ENCODE data around the gene PHF12. TPM values are rescaled to one million over a fixed set of nuclear protein-coding genes. Genes with fewer than 3 reads are reported as not detected.

PHF12 gene
- total and polyA plus RNA-seq, 10 of the 15 experiments (the other 5 are each of a cell fraction or from before 2014, with no cell fraction given): 1.3 to 43.9 (median 19.2) TPM

GRCh38 chr17:28855336-28855679, 96.0 kb downstream of the PHF12 start:
- ChIA-PET RAD21 (ENCODE audit: unreplicated experiment) (interaction anchor here (2.1 to 3.3 kb wide), 2 partner anchors 47 to 92 kb away, joined by 5 to 15 read pairs; partner anchors contain the start of gene DHRS13), SMC1A (ENCODE audit: uncharacterized antibody, unreplicated experiment) (interaction anchor here (0.6 to 1.5 kb wide), 5 partner anchors 10 to 101 kb away, joined by 3 to 5 read pairs (median 3); no protein-coding TSS in a partner anchor), CTCF (interaction anchor here (1.7 to 1.9 kb wide), 2 partner anchors 46 to 91 kb away, joined by 6 to 10 read pairs; no protein-coding TSS in a partner anchor), POLR2A (interaction anchor here (0.6 to 2.0 kb wide), 5 partner anchors 13 to 44 kb away, joined by 3 to 9 read pairs (median 3); partner anchors contain the start of genes FAM222B and FLOT2)
- H4K20me1 ChIP-seq (ENCODE audit: control insufficient read depth, insufficient read depth): no peaks in the 10 kb centered on the region
- 30% methylated on average over 5 of the region's 5 CpGs for WGBS (ENCODE audit: insufficient coverage, insufficient replicate concordance, low lambda C conversion rate, missing lambda C conversion rate)
- peak overlapping the region; percentile 100 for H2AFZ ChIP-seq (ENCODE audit: control insufficient read depth, low read depth, low read length)
- FAIRE-seq: no peak
- no peak for ATAC-seq
- no peaks in the 10 kb centered on the region for H3K27me3 ChIP-seq (replicated peaks in 1 of 2; ENCODE audit: control insufficient read depth in 2 of 2, insufficient read depth in 2 of 2, low read length in 1 of 2)
- H3K4me1 ChIP-seq (ENCODE audit: control insufficient read depth, insufficient read depth, low read length): peaks cover 14% of the 10 kb centered on the region
- peak overlapping the region; percentile 86 for H3K27ac ChIP-seq (ENCODE audit: control insufficient read depth, insufficient read depth)
- intact Hi-C loops (cut with micrococcal nuclease; ENCODE audit: unreplicated experiment): no loop called here
- no peak for DNase-seq (ENCODE audit: low read depth, low spot score)
- peaks cover 14% of the 10 kb centered on the region for H3K79me2 ChIP-seq (ENCODE audit: control insufficient read depth, insufficient read depth, low read length)
- H3K9me3 ChIP-seq (replicated peaks; ENCODE audit: control insufficient read depth, insufficient read depth, low read length): no peaks in the 10 kb centered on the region
- peak overlapping the region; percentile 99 for H3K4me2 ChIP-seq (ENCODE audit: control insufficient read depth, insufficient read depth)
- peak overlapping the region; percentile 78 for H3K4me3 ChIP-seq
- BruUV-seq (replicated peaks): TSS peak; percentile 87
- in situ Hi-C loops (cut with MboI): no loop called here
- peak overlapping the region; percentile 90 for H3K9ac ChIP-seq (ENCODE audit: control insufficient read depth, insufficient read depth, low read length)
- peaks cover 8 to 13% of the 10 kb centered on the region in 2 experiments; a peak in 3 of 4 replicates for H3K36me3 ChIP-seq (ENCODE audit: control insufficient read depth in 2 of 2, insufficient read depth in 2 of 2, low read length in 1 of 2)
- TF ChIP-seq HCFC1 (IDR thresholded peaks at IDR 0.05; ENCODE audit: low read length) (no peak), SMAD5 (IDR thresholded peaks at IDR 0.05; ENCODE audit: low read depth) (no peak), RELB (IDR thresholded peaks at IDR 0.05; ENCODE audit: low read depth) (no peak)

MicroRNAs encoded within 50 kb of the gene (microRNA counts, 767-probe panel; counts per million panel counts)
- microRNA hsa-miR-144-3p (3,318 counts per million, percentile 91 among the panel's probes with 10 or more counts), microRNA hsa-miR-451a (55.3 counts per million)

Small RNA genes lying within 50 kb of the gene (microRNA-seq; reads per million reads assigned to microRNA genes)
- gene MIR451B: not detected

Other genes with a start within 250 kb of the PHF12 start
Only the 7 nearest of the 13 such genes appear.
- 134 and 151 TPM in 2 replicates for gene TRAF4, start 207.5 kb downstream of the PHF12 start, total RNA-seq (2014; rRNA removed)
- gene TRAF4, start 207.5 kb downstream of the PHF12 start, total RNA-seq (2014; rRNA removed; fragmentation: Illumina TruSeq; extraction: Trizol): 56.3 and 61.7 TPM in 2 replicates
- 171 and 197 TPM in 2 replicates for gene TRAF4, start 207.5 kb downstream of the PHF12 start, total RNA-seq (2021)
- 28.0 and 71.2 TPM in 2 replicates for gene TRAF4, start 207.5 kb downstream of the PHF12 start, polyA plus RNA-seq (2011; rRNA removed)
- gene TRAF4, start 207.5 kb downstream of the PHF12 start, polyA plus RNA-seq (2014; fragmentation: Illumina TruSeq; extraction: Trizol): 30.6 and 73.8 TPM in 2 replicates
- 1 to 10 TPM; 3.7 to 8.2 TPM for gene TRAF4, start 207.5 kb downstream of the PHF12 start, polyA plus RNA-seq (2014; fragmentation: Nextera tagmentation; extraction: Ambion mirVana)
- 152 and 164 TPM in 2 replicates for gene TRAF4, start 207.5 kb downstream of the PHF12 start, polyA plus RNA-seq (2014; rRNA removed)
- 10 to 100 TPM; 46.2 to 56.6 TPM for gene TRAF4, start 207.5 kb downstream of the PHF12 start, polyA plus RNA-seq (2016; fragmentation: Nextera tagmentation; extraction: Ambion mirVana)
- gene FAM222B, start 108.7 kb downstream of the PHF12 start, total RNA-seq (2014; rRNA removed): 5.7 and 6.4 TPM in 2 replicates
- gene FAM222B, start 108.7 kb downstream of the PHF12 start, total RNA-seq (2014; rRNA removed; fragmentation: Illumina TruSeq; extraction: Trizol): 3.3 and 3.6 TPM in 2 replicates
- gene FAM222B, start 108.7 kb downstream of the PHF12 start, total RNA-seq (2021): 18.3 and 18.5 TPM in 2 replicates
- 2.9 and 4.1 TPM in 2 replicates for gene FAM222B, start 108.7 kb downstream of the PHF12 start, polyA plus RNA-seq (2011; rRNA removed)
- 12.4 and 14.2 TPM in 2 replicates for gene FAM222B, start 108.7 kb downstream of the PHF12 start, polyA plus RNA-seq (2014; fragmentation: Illumina TruSeq; extraction: Trizol)
- gene FAM222B, start 108.7 kb downstream of the PHF12 start, polyA plus RNA-seq (2014; fragmentation: Nextera tagmentation; extraction: Ambion mirVana): 1 to 10 TPM; 2.8 to 2.9 TPM
- gene FAM222B, start 108.7 kb downstream of the PHF12 start, polyA plus RNA-seq (2014; rRNA removed): 6.4 and 9.7 TPM in 2 replicates
- 10 to 100 TPM; 14.0 to 14.7 TPM for gene FAM222B, start 108.7 kb downstream of the PHF12 start, polyA plus RNA-seq (2016; fragmentation: Nextera tagmentation; extraction: Ambion mirVana)
- 57.1 and 61.2 TPM in 2 replicates for gene ERAL1, start 96.5 kb downstream of the PHF12 start, total RNA-seq (2014; rRNA removed)
- gene ERAL1, start 96.5 kb downstream of the PHF12 start, total RNA-seq (2014; rRNA removed; fragmentation: Illumina TruSeq; extraction: Trizol): 24.6 and 27.7 TPM in 2 replicates
- 66.7 and 67.8 TPM in 2 replicates for gene ERAL1, start 96.5 kb downstream of the PHF12 start, total RNA-seq (2021)
- gene ERAL1, start 96.5 kb downstream of the PHF12 start, polyA plus RNA-seq (2011; rRNA removed): 60.2 and 104 TPM in 2 replicates
- gene ERAL1, start 96.5 kb downstream of the PHF12 start, polyA plus RNA-seq (2014; fragmentation: Illumina TruSeq; extraction: Trizol): 96.5 and 101 TPM in 2 replicates
- gene ERAL1, start 96.5 kb downstream of the PHF12 start, polyA plus RNA-seq (2014; fragmentation: Nextera tagmentation; extraction: Ambion mirVana): 100 to 1,000 TPM; 165 to 175 TPM
- gene ERAL1, start 96.5 kb downstream of the PHF12 start, polyA plus RNA-seq (2014; rRNA removed): 99.5 and 103 TPM in 2 replicates
- gene ERAL1, start 96.5 kb downstream of the PHF12 start, polyA plus RNA-seq (2016; fragmentation: Nextera tagmentation; extraction: Ambion mirVana): 100 to 1,000 TPM; 114 to 132 TPM
- gene FLOT2, start 53.8 kb downstream of the PHF12 start, total RNA-seq (2014; rRNA removed): 79.0 and 79.6 TPM in 2 replicates
- 72.0 and 72.5 TPM in 2 replicates for gene FLOT2, start 53.8 kb downstream of the PHF12 start, total RNA-seq (2014; rRNA removed; fragmentation: Illumina TruSeq; extraction: Trizol)
- gene FLOT2, start 53.8 kb downstream of the PHF12 start, total RNA-seq (2021): 291 and 302 TPM in 2 replicates
- 90.1 and 150 TPM in 2 replicates for gene FLOT2, start 53.8 kb downstream of the PHF12 start, polyA plus RNA-seq (2011; rRNA removed)
- 75.3 and 147 TPM in 2 replicates for gene FLOT2, start 53.8 kb downstream of the PHF12 start, polyA plus RNA-seq (2014; fragmentation: Illumina TruSeq; extraction: Trizol)
- 100 to 1,000 TPM in 1 of 2 experiments, 10 to 100 TPM in 1; 56.8 to 121 TPM for gene FLOT2, start 53.8 kb downstream of the PHF12 start, polyA plus RNA-seq (2014; fragmentation: Nextera tagmentation; extraction: Ambion mirVana)
- gene FLOT2, start 53.8 kb downstream of the PHF12 start, polyA plus RNA-seq (2014; rRNA removed): 150 and 154 TPM in 2 replicates
- 100 to 1,000 TPM; 237 to 251 TPM for gene FLOT2, start 53.8 kb downstream of the PHF12 start, polyA plus RNA-seq (2016; fragmentation: Nextera tagmentation; extraction: Ambion mirVana)
- gene DHRS13, start 48.4 kb downstream of the PHF12 start, total RNA-seq (2014; rRNA removed): 35.3 and 37.1 TPM in 2 replicates
- 23.7 and 24.2 TPM in 2 replicates for gene DHRS13, start 48.4 kb downstream of the PHF12 start, total RNA-seq (2014; rRNA removed; fragmentation: Illumina TruSeq; extraction: Trizol)
- 27.6 and 31.3 TPM in 2 replicates for gene DHRS13, start 48.4 kb downstream of the PHF12 start, total RNA-seq (2021)
- gene DHRS13, start 48.4 kb downstream of the PHF12 start, polyA plus RNA-seq (2011; rRNA removed): 50.6 and 55.2 TPM in 2 replicates
- gene DHRS13, start 48.4 kb downstream of the PHF12 start, polyA plus RNA-seq (2014; fragmentation: Illumina TruSeq; extraction: Trizol): 17.7 and 19.6 TPM in 2 replicates
- gene DHRS13, start 48.4 kb downstream of the PHF12 start, polyA plus RNA-seq (2014; fragmentation: Nextera tagmentation; extraction: Ambion mirVana): under 1 TPM in 1 of 2 experiments, not detected in 1; 0.18 TPM
- gene DHRS13, start 48.4 kb downstream of the PHF12 start, polyA plus RNA-seq (2014; rRNA removed): 37.7 and 38.8 TPM in 2 replicates
- gene DHRS13, start 48.4 kb downstream of the PHF12 start, polyA plus RNA-seq (2016; fragmentation: Nextera tagmentation; extraction: Ambion mirVana): 10 to 100 TPM; 28.7 to 35.5 TPM
- not detected in 2 replicates for gene SEZ6, start 54.5 kb upstream of the PHF12 start, total RNA-seq (2014; rRNA removed)
- not detected in 2 replicates for gene SEZ6, start 54.5 kb upstream of the PHF12 start, total RNA-seq (2014; rRNA removed; fragmentation: Illumina TruSeq; extraction: Trizol)
- not detected in 2 replicates for gene SEZ6, start 54.5 kb upstream of the PHF12 start, total RNA-seq (2021)
- not detected in 2 replicates for gene SEZ6, start 54.5 kb upstream of the PHF12 start, polyA plus RNA-seq (2011; rRNA removed)
- 0.09 TPM in 1 of 2 replicates, not detected in the other for gene SEZ6, start 54.5 kb upstream of the PHF12 start, polyA plus RNA-seq (2014; fragmentation: Illumina TruSeq; extraction: Trizol)
- under 1 TPM; 0.05 to 0.24 TPM for gene SEZ6, start 54.5 kb upstream of the PHF12 start, polyA plus RNA-seq (2014; fragmentation: Nextera tagmentation; extraction: Ambion mirVana)
- 0.09 and 0.23 TPM in 2 replicates for gene SEZ6, start 54.5 kb upstream of the PHF12 start, polyA plus RNA-seq (2014; rRNA removed)
- gene SEZ6, start 54.5 kb upstream of the PHF12 start, polyA plus RNA-seq (2016; fragmentation: Nextera tagmentation; extraction: Ambion mirVana): under 1 TPM; 0.36 to 0.87 TPM
- gene PIPOX, start 91.6 kb upstream of the PHF12 start, total RNA-seq (2014; rRNA removed): 0.56 and 1.1 TPM in 2 replicates
- 0.67 and 0.83 TPM in 2 replicates for gene PIPOX, start 91.6 kb upstream of the PHF12 start, total RNA-seq (2014; rRNA removed; fragmentation: Illumina TruSeq; extraction: Trizol)
- 1.1 and 1.7 TPM in 2 replicates for gene PIPOX, start 91.6 kb upstream of the PHF12 start, total RNA-seq (2021)
- gene PIPOX, start 91.6 kb upstream of the PHF12 start, polyA plus RNA-seq (2011; rRNA removed): 1.3 and 1.4 TPM in 2 replicates
- gene PIPOX, start 91.6 kb upstream of the PHF12 start, polyA plus RNA-seq (2014; fragmentation: Illumina TruSeq; extraction: Trizol): 0.22 and 1.3 TPM in 2 replicates
- gene PIPOX, start 91.6 kb upstream of the PHF12 start, polyA plus RNA-seq (2014; fragmentation: Nextera tagmentation; extraction: Ambion mirVana): under 1 TPM in 1 of 2 experiments, not detected in 1; 0.26 TPM
- gene PIPOX, start 91.6 kb upstream of the PHF12 start, polyA plus RNA-seq (2014; rRNA removed): 0.32 and 0.65 TPM in 2 replicates
- under 1 TPM; 0.30 to 0.48 TPM for gene PIPOX, start 91.6 kb upstream of the PHF12 start, polyA plus RNA-seq (2016; fragmentation: Nextera tagmentation; extraction: Ambion mirVana)

Measured in GM12878 (cell line).